HepG2 (cell line): ENCODE results near the gene ASGR1. TPM values are rescaled to one million over a fixed set of nuclear protein-coding genes. Genes with fewer than 3 reads are reported as not detected.

Experiments used
- BRCA1 ChIP-seq: sonication (generic); formaldehyde crosslinking; IDR thresholded peaks from 2 replicates; pipeline ENCODE4 v1.4.0; 2020; ENCODE audit warnings: missing genetic modification reagents
- CAMTA2 ChIP-seq: sonication (generic); formaldehyde crosslinking; IDR thresholded peaks from 2 replicates; pipeline ENCODE4 v1.4.0; 2020; ENCODE audit warnings: mild to moderate bottlenecking, missing genetic modification reagents, borderline replicate concordance
- ELF1 ChIP-seq: sonication (generic); formaldehyde crosslinking; IDR thresholded peaks from 2 replicates; pipeline ENCODE4 v1.4.0; 2020; ENCODE audit warnings: missing genetic modification reagents
- FUBP1 ChIP-seq: sonication (generic); formaldehyde crosslinking; IDR thresholded peaks from 2 replicates; pipeline ENCODE4 v1.5.1; 2020; ENCODE audit warnings: missing genetic modification reagents, mild to moderate bottlenecking, borderline replicate concordance
- MIER3 ChIP-seq: IDR thresholded peaks from 2 replicates; pipeline ENCODE4 v1.6.1; 2016; ENCODE audit warnings: missing compliant biosample characterization, borderline replicate concordance
- NFAT5 ChIP-seq: sonication (generic); formaldehyde crosslinking; IDR thresholded peaks from 2 replicates; pipeline ENCODE4 v1.4.0; 2020; ENCODE audit warnings: missing genetic modification reagents
- RBM39 ChIP-seq: fragments of 200-400 bp; formaldehyde crosslinking; IDR thresholded peaks from one replicate; pipeline ENCODE4 v1.6.1; 2018; ENCODE audit warnings: antibody characterized with exemption, mild to moderate bottlenecking, low read depth, low read length; ENCODE audit not compliant: poor library complexity, severe bottlenecking
- SIN3B ChIP-seq: fragments of 150-350 bp; IDR thresholded peaks from 2 replicates; pipeline ENCODE4 v1.6.1; 2014; ENCODE audit warnings: low read length
- TFDP1 ChIP-seq: IDR thresholded peaks from 2 replicates; pipeline ENCODE4 v1.6.1; 2016; ENCODE audit warnings: missing compliant biosample characterization, missing genetic modification reagents, borderline replicate concordance
- ZNF10 ChIP-seq: sonication (generic); formaldehyde crosslinking; IDR thresholded peaks from 2 replicates; pipeline ENCODE4 v1.4.0; 2020; ENCODE audit warnings: mild to moderate bottlenecking, low read depth, missing genetic modification reagents, borderline replicate concordance
- ZNF143 ChIP-seq: sonication (generic); formaldehyde crosslinking; IDR thresholded peaks from 2 replicates; pipeline ENCODE4 v1.4.0; 2020; ENCODE audit warnings: missing genetic modification reagents
- ZNF280D ChIP-seq: sonication (generic); formaldehyde crosslinking; IDR thresholded peaks from 2 replicates; pipeline ENCODE4 v1.5.1; 2020; ENCODE audit warnings: mild to moderate bottlenecking, missing genetic modification reagents
- ZNF292 ChIP-seq: sonication (generic); formaldehyde crosslinking; IDR thresholded peaks from 2 replicates; pipeline ENCODE4 v1.8.1; 2022; ENCODE audit warnings: mild to moderate bottlenecking, low read depth, missing genetic modification reagents, borderline replicate concordance
- ZNF33A ChIP-seq: sonication (generic); formaldehyde crosslinking; IDR thresholded peaks from 2 replicates; pipeline ENCODE4 v1.5.1; 2020; ENCODE audit warnings: missing genetic modification reagents, mild to moderate bottlenecking, moderate library complexity, borderline replicate concordance
- ZNF543 ChIP-seq: sonication (generic); formaldehyde crosslinking; IDR thresholded peaks from 2 replicates; pipeline ENCODE4 v1.4.0; 2020; ENCODE audit warnings: mild to moderate bottlenecking, missing genetic modification reagents
- ZNF724P ChIP-seq: sonication (generic); formaldehyde crosslinking; IDR thresholded peaks from 2 replicates; pipeline ENCODE4 v1.8.0; 2022; ENCODE audit warnings: missing genetic modification reagents, borderline replicate concordance
- ZNF788 ChIP-seq: sonication (generic); formaldehyde crosslinking; IDR thresholded peaks from 2 replicates; pipeline ENCODE4 v1.5.0; 2020; ENCODE audit warnings: mild to moderate bottlenecking, missing genetic modification reagents, borderline replicate concordance
- polyA plus RNA-seq, 8 experiments: library from polyadenylated mRNA; depleted of rRNA in 3 of 8; stranded (reverse) in 7 of 8; unstranded in 1 of 8; fragments of >200 nt; fragmentation: Illumina TruSeq in 4 of 8; extraction: Trizol in 4 of 8; gene quantifications; 2 replicates each; pipeline versions ENCODE4 v1.2.1 to v1.2.3, GENCODE V29; 2011 to 2016; ENCODE audit warnings: low read depth in 4 of 8, missing spikeins in 1 of 8, mixed read lengths in 1 of 8; ENCODE audit not compliant: insufficient read depth in 1 of 8
- total RNA-seq, 5 experiments: library from RNA; depleted of rRNA; stranded (reverse); fragments of >200 nt; fragmentation: Illumina TruSeq; extraction: Trizol; gene quantifications; 2 replicates each; pipeline ENCODE4 v1.2.3, GENCODE V29; 2016; ENCODE audit warnings: low read depth in 1 of 5

ASGR1 gene
- total and polyA plus RNA-seq, 2 of the 13 experiments (the other 11 are each of a cell fraction or from before 2014, with no cell fraction given): 353 to 796 TPM

- TF ChIP-seq NFAT5 (CRISPR knock-in tag) (peak; percentile 64; the same call in 1 of the 2 replicates), ZNF543 (CRISPR knock-in tag) (no peak), ZNF788 (peak; percentile 48; the same call in 1 of the 2 replicates), ZNF292 (no peak), RBM39 (no peak), MIER3 (CRISPR knock-in tag) (no peak; the same call in 1 of the 2 replicates), ZNF10 (0 out of 2 replicates have a peak, but pooled peaks have one; percentile 75), ZNF280D (CRISPR knock-in tag) (peak; percentile 81; the same call in 1 of the 2 replicates), FUBP1 (CRISPR knock-in tag) (no peak), BRCA1 (no peak), CAMTA2 (CRISPR knock-in tag) (no peak), ELF1 (CRISPR knock-in tag) (peak; percentile 43; the same call in 1 of the 2 replicates), ZNF724P (no peak), ZNF143 (CRISPR knock-in tag) (peak; percentile 97), TFDP1 (CRISPR knock-in tag) (peak; percentile 47; the same call in 1 of the 2 replicates), SIN3B (no peak), ZNF33A (no peak)
These were observed 40.8 kb upstream of the ASGR1 start, which contains the start of the genes ACADVL and DLG4 (continued) for GRCh38 chr17:7219812-7220592.
